ENCODE measurements around the gene ESPN.
"Not testable (repeated sequence)": the region's sequence is repeated elsewhere in the genome, so short reads cannot be mapped to it uniquely, and the experiment has no call there.

ESPN gene

DNA sequence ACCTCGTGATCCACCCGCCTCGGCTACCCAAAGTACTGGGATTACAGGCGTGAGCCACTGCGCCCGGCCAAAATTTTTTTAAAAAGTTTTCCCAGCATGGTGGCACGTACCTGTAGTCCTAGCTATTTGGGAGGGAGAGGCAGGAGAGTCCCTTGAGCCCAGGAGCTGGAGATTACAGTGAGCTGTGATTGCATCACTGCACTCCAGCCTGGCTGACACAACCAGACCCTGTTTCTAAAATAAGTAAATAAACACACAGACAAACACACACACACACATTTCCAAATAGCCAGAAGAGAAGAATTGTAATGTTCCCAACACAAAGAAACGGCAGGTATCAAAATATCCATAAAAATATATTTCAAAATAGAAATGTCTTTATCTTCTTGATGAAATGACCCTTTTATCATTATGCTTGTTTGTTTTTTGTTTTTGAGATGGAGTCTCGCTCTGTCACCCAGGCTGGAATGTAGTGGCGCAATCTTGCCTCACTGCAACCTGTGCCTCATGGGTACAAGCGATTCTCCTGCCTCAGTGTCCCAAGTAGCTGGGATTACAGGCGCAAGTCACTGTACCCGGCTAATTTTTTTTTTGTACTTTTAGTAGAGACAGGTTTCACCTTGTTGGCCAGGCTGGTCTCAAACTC lies 14.2 kb upstream of the ESPN start:
- DNase-seq = no peak

- no peak for DNase-seq
Observed at GRCh38 chr1:6412896-6413295, 11.7 kb upstream of the ESPN start.

DNA sequence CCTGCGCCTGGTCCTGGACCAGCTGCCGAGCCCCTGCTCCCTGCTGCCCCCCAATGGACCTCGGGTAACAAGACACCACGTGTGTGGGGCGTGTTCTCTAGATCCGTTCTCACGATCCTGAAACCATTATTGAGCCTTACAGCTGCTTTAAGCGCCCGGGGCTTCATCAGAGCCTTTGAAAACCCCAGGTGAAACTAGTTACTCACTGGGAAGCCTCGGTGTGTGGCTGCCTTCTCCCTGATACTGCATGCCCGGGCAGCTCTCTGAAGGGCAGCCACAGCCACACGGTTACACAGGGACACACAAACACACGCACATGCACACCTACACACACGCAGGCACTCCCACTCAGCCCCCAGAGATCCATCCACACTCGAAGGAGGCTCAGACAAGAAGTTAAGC lies 10.1 kb upstream of the ESPN start:
- peak; percentile 65 for DNase-seq

DNA sequence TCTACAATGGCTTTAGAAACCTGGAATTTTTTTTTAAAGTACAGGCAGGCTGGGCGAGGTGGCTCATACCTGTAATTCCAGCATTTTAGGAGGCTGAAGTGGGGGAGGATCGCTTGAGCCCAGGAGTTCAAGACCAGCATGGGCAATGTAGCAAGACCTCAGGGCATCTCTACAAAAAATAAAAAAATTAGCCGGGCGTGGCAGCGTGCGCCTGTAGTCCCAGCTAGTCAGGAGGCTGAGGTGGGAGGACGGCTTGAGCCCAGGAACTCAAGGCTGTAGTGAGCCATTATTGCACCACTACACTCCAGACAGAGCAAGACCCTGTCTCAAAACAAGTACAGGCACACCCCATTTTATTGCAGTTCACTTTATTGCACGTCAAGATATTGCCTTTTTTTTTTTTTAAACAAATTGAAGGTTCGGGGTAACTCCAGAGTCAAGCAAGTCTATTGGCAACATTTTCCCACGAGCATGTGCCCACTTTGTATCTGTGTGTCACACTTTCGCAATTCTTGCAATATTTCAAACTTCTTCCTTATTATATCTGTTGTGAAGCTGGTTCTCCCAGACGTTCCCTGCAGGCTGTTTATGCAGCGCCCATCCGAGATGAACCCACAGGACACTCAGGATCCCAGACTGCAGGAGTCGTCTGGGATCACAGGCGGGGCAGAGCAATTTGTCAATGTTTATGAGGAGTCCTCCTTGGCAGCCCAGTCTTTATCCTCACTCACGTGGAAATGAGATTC lies 9.5 kb upstream of the ESPN start:
- DNase-seq = no peak

DNA sequence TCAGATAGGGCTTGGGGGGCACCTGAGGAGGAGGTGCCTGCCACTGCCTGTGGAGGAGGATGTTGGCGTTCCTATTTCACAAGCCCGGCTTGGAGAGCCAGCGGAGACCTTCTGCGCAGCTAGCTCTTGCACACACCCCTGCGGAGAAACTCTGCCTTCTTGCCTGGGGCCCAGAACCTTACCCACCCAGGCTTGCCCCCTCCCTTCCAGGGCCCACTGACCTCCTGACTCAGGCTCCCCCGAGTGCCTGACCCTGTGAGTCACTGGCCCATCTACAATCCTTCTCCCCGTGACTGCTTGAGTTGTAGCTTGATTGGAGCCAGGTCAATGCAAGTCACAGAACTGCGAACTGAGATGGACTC lies 8.3 kb upstream of the ESPN start:
- no peak for DNase-seq

DNA sequence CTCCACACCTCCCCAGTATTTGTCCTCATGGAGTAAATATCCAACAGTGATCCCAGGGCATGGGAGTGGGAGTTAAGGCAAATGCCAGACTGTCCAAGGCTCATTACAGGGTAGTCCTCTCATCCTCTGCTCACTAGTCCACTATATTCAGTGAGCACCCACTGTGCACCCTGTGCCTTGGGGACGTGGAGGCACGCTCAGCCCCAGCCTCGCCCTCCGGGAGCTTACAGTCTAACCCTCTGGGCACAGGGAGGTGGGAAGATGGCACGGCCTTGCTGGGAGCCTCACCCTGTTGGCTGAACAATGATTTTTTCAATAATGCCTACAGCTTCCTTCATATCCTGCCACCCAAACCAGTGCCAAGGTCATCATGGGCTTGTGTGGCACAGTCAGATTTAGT lies 7.7 kb upstream of the ESPN start:
- no peak for DNase-seq

GRCh38 chr1:6417961-6418667 lies 6.5 kb upstream of the ESPN start:
- DNase-seq = no peak

DNA sequence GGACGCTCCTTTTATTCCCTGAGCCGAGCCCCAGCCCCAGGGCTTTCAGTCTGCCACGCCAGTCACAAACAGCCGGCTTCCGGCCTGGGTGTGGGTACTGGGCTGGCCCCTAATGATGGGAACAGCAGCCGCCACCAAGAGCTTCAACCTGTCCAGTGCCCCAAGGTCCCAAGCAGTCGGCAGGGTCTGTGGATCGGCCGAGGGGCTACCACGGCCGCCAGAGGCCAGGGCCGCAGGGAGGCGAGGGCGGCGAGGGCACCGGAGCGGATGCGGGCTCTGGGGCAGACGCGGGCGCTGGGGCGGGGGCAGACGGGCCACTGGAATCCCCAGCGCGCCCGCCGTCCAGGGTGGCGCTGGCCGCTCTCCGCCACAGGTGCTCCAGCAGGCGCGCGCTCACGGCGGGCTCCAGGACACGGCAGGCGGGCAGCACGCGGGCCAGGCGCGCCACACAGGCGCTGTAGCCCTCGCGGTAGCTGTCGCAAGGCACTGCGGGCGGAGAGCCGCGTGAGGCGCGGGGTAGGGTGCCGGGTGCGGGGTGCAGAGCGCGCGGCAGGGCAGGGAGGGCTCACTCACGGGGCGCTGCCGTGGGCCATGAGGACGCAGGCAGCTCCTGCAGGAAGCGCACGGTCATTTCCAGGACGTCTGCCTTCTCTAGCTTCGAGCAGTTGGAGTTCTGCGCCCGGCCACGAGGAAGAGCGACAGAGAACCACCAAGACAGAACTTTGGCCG lies 5.7 kb upstream of the ESPN start:
- no peak for DNase-seq

DNA sequence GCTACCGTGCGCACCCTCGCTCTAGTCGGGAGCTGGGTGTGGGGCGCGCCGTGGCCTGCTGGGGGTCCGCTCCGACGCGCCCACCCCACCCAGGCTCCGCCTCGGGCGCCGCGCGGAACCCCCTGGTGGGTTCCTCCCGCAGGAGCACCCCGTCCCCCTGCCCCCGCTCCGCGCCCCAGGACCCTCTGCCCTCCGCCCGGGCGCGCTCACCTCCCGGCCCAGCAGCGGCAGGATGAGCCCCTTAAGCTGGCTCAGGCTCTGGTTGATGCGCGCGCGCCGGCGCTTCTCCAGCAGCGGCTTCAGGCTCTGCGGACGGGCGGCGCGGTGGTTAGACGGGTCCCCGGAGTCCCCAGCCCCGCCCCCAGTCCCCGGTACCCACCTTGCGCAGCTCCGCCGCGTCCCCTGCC lies 5.2 kb upstream of the ESPN start:
- peak; percentile 78 for DNase-seq

DNA sequence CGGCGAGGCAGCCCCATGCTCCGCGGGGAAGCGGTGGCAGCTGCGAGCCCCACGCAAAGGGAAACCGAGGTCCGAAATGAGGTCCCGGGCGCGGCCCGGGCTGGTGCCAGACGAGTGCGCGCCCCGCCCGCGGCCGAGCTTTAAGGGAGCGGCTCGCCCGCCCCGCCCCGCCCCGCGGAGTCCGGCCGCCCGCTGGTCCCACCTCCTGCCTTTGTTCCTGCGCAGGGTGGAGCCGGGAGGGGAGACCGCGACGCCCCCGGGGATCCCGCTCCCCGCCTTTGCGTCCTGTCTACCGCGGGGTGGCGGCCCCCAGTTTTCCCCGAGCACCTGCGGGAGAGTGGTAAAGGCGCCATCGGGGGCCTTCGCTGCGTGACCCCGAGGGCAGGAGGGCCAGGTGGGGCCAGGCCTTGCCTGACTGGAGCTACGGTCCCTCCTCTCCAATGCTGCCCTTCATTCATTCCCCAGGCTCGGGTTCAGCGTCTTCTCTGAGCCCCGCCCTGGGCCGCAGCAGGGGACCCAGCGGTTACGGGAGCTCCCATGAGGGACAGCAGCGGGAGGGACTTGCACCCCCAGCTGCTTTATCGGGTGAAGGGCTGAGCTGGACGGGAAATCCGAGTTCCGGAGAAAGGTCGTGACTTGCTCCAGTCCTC lies 4.6 kb upstream of the ESPN start, which contains the start of gene HES2:
Gene HES2 (minus strand): TSS at position 116 of the 650 bp plus-strand sequence. CDS start 99 bp downstream, at position 17.
- DNase-seq = peak; percentile 94

- DNase-seq = no peak
Observed at GRCh38 chr1:6420454-6421042, 4.0 kb upstream of the ESPN start.

DNA sequence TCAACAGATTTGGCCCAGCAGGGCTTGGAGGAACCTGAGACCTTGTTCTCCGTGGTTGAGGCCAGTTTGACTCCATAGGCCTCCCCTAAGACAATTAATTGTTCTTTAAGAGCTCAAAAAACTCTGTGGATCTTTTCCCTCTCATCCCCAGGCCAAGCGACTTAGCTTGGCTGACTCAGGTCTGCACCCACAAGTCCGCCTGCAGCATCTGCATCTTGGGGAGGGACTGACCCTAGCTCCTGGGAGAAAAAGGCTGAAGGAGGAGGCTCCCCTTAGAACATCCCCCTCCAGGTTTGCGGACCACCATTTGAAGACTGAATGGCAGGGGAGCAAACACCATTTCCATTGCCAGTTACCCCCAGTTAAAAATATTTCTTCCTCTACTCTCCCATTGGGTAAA lies 3.3 kb upstream of the ESPN start:
- DNase-seq = no peak

DNA sequence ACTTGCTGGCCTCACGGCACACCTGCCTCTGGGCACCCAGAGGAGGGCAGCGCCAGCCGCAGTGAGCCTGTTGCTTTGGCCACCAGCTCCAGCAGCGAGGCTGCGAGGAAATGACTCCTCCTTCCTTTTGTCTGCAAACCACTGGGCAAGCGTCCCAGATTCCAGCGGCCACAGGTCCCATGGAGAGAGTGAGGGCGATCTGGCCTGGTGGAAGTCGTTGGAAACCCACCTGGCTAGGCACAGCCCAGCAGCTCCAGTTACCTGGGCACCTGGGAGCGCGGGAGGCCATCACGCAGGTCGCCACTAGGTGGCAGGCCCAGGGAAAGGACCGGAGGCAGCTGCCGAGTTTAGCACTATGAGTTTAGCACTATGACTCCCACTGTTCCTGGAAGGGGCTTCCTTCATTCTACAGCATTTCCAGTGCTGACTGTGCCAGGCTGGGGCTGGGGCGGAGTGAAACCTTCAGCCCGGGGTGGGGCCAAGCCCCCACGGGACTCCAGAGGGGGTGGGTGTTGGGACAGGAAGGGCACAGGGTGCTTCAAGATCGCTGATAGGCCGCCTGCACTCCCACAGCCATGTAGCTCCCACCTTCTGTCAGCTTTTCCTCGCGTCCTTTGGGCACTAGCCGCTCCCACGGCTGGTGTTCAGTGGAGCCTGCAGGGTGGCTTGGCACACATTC lies 1.1 kb upstream of the ESPN start:
- DNase-seq = peak; percentile 92

- DNase-seq = no peak
Observed at GRCh38 chr1:6424000-6424565, 493 bp upstream of the ESPN start.

DNA sequence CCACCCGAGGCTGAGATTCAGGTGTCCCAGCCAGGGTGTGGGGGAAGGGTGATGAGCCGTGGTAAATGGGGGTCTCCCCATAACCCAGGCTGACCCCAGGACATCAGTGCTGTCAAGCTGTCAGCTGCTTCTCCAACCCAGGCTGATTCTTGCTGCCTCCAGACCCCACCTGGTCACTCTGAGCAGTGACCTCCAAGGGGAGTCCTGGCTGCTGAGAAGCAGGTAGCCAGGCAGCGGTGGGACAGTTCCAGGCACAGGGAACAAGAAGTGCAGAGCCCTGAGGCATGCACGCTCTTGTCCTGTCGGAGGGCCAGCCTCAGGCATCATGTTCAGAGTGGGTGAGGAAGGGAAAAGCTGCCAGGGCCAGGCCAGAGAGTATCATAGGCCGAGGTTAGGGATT lies 1.1 kb downstream of the ESPN start:
- DNase-seq = no peak

- DNase-seq = no peak
Observed at GRCh38 chr1:6426277-6426971, 1.8 kb downstream of the ESPN start.

DNA sequence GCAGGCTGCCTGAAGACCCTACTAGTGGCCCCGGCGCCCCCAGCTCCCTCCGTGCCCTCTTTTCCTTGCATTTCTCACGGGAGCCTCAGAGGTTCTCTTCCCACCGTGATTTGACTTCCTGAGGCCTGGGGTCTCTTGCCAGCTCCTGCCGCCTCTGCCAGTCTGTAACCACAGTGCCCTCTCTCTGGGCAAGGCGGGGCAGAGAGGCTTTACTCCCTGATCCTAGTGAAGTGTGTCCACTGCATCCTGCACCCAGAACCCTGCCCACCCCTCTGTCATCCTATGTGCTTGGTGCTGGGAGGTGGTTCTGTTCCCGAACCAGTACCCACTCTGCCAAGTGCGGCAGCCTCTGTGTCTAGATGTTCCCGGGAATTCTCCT lies 2.4 kb downstream of the ESPN start:
- no peak for DNase-seq

DNA sequence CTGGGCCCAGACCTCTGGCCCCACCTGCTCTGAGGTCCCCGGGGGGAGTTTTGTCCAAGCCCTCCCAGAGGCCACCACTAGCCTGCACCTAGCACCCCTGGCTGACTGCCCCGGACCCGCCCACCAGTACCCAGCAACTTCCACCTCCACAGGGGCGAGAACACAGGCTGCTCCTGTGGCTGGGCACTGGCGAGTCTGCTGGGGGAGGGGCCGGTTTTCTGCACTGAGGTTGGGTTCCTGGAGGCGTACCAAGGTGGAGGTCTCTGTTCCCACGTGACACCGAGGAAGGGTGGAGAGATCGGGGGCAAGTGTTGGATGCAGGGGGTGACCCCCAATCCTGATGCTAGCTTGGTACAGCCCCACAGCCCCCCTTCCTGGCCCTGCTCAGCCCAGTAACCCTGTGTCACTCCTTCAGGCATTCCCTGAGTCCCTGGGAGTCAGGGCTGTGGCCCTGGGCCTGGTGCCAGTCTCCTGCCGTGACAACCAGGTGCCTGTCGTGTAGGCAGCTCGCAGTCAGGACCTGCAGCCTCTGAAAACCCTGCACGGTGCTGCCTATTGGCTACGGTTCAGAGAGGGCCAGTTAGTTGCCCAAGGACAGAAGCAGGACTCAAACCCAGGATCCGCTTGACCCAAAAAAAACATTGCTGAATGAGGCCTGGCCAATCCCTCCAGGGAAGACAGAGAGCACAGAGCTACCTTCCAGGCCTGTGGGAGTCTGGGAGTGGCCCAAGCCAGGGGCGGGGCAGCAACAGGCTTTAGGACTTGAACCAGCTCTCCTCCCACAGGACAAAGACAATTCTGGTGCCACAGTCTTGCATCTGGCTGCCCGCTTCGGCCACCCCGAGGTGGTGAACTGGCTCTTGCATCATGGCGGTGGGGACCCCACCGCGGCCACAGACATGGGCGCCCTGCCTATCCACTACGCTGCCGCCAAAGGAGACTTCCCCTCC lies 3.1 kb downstream of the ESPN start:
- no peak for DNase-seq

- DNase-seq = not testable (repeated sequence)
Observed at GRCh38 chr1:6428453-6428852, 3.9 kb downstream of the ESPN start.

Data from 8988T (cell line).